ENCODE results near the gene NAPA. TPM values are rescaled to one million over a fixed set of nuclear protein-coding genes. Genes with fewer than 3 reads are reported as not detected.

The NAPA gene
- total RNA-seq, 1 experiment from 2014 or later, result 61.3 TPM

DNA sequence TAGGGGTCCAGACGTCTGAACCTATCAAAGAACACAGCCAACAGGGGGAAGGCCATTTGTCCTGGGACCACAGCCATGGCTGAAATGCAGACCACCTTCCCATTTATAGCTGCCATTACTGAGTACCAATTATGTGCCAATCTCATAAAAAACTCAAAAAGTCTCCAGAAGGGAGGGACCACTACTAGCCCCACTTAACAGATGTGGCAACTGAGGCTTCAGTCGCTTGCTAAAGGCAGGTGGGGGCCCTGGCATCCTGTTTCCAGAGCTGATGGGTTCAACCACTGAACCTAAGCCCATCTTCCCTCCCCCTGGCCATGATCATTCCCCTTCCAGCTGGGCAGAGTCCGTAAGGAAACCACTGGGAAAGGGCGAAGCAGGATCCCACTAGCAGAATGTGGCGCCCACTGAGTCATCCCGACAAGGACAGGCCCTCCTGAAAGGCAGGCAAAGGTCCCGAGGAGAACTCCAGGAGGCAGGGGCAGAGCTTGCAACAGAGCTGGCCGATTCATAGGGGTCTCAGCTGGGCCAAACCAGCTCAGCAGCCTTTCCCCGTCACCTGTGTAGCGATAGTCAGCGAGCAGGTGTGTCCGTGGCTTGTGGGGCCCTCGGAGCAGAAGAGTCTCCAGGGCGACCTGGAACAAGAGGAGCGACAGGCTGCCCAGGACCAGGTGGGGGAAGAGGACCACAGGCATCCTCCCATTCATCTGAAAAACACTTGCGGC, 14.3 kb upstream of the NAPA start (continued):
- TF ChIP-seq, protein P1, sequence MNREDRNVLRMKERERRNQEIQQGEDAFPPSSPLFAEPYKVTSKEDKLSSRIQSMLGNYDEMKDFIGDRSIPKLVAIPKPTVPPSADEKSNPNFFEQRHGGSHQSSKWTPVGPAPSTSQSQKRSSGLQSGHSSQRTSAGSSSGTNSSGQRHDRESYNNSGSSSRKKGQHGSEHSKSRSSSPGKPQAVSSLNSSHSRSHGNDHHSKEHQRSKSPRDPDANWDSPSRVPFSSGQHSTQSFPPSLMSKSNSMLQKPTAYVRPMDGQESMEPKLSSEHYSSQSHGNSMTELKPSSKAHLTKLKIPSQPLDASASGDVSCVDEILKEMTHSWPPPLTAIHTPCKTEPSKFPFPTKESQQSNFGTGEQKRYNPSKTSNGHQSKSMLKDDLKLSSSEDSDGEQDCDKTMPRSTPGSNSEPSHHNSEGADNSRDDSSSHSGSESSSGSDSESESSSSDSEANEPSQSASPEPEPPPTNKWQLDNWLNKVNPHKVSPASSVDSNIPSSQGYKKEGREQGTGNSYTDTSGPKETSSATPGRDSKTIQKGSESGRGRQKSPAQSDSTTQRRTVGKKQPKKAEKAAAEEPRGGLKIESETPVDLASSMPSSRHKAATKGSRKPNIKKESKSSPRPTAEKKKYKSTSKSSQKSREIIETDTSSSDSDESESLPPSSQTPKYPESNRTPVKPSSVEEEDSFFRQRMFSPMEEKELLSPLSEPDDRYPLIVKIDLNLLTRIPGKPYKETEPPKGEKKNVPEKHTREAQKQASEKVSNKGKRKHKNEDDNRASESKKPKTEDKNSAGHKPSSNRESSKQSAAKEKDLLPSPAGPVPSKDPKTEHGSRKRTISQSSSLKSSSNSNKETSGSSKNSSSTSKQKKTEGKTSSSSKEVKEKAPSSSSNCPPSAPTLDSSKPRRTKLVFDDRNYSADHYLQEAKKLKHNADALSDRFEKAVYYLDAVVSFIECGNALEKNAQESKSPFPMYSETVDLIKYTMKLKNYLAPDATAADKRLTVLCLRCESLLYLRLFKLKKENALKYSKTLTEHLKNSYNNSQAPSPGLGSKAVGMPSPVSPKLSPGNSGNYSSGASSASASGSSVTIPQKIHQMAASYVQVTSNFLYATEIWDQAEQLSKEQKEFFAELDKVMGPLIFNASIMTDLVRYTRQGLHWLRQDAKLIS (CRISPR knock-in tag; IDR thresholded peaks at IDR 0.05; ENCODE audit: borderline replicate concordance), result no peak
- no peak for TF ChIP-seq NFYB (CRISPR knock-in tag; conservative IDR thresholded peaks at IDR 0.05; ENCODE audit: low read depth)

DNA sequence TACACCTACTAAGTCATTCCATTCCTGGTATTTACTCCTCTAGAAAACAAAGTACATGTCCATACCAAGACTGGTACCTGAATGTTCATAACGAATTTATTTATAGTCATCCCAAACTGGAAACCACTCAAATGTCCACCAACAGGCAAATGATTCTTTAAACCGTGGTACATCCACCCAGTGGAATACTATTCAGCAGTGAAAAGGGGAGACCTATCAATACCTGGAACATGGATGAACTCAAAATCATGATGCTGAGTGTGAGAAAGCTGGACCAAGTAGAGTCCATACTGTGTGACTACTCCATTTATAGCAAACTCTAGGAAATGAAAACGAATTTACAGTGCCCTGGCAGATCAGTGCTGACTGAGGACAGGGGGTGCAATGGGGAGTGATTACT, 11.9 kb upstream of the NAPA start:
- ATAC-seq (no peak), DNase-seq (ENCODE audit: low spot score) (no peak)
- H3K27ac Mint-ChIP-seq, result no peak overlapping the region
- no peak overlapping the region for H3K4me3 Mint-ChIP-seq
- ChIA-PET CTCF (no interaction called here), POLR2A (no interaction called here)
- H3K9me3 Mint-ChIP-seq, result 0 out of 2 replicates have a peak, but pooled peaks cover 4% of the 10 kb centered on the region
- H3K4me1 Mint-ChIP-seq, result no peaks in the 10 kb centered on the region
- peaks cover 8% of the 10 kb centered on the region for H3K27me3 Mint-ChIP-seq (ENCODE audit: low read depth)
- TF ChIP-seq, protein P2, sequence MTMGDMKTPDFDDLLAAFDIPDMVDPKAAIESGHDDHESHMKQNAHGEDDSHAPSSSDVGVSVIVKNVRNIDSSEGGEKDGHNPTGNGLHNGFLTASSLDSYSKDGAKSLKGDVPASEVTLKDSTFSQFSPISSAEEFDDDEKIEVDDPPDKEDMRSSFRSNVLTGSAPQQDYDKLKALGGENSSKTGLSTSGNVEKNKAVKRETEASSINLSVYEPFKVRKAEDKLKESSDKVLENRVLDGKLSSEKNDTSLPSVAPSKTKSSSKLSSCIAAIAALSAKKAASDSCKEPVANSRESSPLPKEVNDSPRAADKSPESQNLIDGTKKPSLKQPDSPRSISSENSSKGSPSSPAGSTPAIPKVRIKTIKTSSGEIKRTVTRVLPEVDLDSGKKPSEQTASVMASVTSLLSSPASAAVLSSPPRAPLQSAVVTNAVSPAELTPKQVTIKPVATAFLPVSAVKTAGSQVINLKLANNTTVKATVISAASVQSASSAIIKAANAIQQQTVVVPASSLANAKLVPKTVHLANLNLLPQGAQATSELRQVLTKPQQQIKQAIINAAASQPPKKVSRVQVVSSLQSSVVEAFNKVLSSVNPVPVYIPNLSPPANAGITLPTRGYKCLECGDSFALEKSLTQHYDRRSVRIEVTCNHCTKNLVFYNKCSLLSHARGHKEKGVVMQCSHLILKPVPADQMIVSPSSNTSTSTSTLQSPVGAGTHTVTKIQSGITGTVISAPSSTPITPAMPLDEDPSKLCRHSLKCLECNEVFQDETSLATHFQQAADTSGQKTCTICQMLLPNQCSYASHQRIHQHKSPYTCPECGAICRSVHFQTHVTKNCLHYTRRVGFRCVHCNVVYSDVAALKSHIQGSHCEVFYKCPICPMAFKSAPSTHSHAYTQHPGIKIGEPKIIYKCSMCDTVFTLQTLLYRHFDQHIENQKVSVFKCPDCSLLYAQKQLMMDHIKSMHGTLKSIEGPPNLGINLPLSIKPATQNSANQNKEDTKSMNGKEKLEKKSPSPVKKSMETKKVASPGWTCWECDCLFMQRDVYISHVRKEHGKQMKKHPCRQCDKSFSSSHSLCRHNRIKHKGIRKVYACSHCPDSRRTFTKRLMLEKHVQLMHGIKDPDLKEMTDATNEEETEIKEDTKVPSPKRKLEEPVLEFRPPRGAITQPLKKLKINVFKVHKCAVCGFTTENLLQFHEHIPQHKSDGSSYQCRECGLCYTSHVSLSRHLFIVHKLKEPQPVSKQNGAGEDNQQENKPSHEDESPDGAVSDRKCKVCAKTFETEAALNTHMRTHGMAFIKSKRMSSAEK (CRISPR knock-in tag; IDR thresholded peaks at IDR 0.05; ENCODE audit: borderline replicate concordance), result no peak
- TF ChIP-seq, protein P3, sequence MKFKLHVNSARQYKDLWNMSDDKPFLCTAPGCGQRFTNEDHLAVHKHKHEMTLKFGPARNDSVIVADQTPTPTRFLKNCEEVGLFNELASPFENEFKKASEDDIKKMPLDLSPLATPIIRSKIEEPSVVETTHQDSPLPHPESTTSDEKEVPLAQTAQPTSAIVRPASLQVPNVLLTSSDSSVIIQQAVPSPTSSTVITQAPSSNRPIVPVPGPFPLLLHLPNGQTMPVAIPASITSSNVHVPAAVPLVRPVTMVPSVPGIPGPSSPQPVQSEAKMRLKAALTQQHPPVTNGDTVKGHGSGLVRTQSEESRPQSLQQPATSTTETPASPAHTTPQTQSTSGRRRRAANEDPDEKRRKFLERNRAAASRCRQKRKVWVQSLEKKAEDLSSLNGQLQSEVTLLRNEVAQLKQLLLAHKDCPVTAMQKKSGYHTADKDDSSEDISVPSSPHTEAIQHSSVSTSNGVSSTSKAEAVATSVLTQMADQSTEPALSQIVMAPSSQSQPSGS (CRISPR knock-in tag; IDR thresholded peaks at IDR 0.05; ENCODE audit: borderline replicate concordance, low read depth), result no peak
- TF ChIP-seq, protein P4, sequence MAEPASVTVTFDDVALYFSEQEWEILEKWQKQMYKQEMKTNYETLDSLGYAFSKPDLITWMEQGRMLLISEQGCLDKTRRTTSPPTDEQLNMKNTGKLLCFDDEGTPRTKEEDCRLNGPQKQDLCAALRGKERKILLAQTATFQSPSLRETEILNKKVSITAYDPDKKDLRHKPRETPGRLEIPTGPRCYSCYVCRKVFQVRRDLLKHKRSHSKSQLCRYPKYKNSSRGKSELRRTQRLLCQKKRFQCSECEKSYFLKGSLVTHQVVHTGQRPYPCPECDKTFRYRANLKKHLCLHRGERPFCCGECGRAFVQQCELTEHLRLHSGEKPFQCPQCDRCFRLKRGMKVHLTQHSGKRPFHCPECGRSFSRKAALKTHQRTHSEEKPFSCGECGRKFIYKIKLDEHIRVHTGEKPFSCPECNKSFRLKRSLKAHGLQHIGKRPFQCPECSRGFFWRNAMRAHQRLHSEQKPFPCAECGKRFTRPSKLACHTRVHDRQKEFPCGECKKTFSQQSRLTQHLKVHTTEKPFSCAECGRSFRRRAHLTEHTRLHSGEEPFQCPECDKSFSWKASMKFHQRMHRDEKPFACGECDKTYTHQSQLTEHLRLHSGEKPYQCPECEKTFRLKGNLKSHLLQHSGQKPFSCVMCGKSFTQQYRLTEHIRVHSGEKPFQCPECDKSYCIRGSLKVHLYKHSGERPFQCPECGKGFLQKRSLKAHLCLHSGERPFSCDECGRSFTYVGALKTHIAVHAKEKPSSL (CRISPR knock-in tag; conservative IDR thresholded peaks at IDR 0.05), result no peak
- TF ChIP-seq, protein P5, sequence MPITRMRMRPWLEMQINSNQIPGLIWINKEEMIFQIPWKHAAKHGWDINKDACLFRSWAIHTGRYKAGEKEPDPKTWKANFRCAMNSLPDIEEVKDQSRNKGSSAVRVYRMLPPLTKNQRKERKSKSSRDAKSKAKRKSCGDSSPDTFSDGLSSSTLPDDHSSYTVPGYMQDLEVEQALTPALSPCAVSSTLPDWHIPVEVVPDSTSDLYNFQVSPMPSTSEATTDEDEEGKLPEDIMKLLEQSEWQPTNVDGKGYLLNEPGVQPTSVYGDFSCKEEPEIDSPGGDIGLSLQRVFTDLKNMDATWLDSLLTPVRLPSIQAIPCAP (CRISPR knock-in tag; IDR thresholded peaks at IDR 0.05), result no peak
- no peak for TF ChIP-seq OVOL2 (CRISPR knock-in tag; IDR thresholded peaks at IDR 0.05; ENCODE audit: borderline replicate concordance)
- TF ChIP-seq, protein P6, sequence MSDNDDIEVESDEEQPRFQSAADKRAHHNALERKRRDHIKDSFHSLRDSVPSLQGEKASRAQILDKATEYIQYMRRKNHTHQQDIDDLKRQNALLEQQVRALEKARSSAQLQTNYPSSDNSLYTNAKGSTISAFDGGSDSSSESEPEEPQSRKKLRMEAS (CRISPR knock-in tag; IDR thresholded peaks at IDR 0.05), result no peak
- TF ChIP-seq, protein P7, sequence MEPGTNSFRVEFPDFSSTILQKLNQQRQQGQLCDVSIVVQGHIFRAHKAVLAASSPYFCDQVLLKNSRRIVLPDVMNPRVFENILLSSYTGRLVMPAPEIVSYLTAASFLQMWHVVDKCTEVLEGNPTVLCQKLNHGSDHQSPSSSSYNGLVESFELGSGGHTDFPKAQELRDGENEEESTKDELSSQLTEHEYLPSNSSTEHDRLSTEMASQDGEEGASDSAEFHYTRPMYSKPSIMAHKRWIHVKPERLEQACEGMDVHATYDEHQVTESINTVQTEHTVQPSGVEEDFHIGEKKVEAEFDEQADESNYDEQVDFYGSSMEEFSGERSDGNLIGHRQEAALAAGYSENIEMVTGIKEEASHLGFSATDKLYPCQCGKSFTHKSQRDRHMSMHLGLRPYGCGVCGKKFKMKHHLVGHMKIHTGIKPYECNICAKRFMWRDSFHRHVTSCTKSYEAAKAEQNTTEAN (CRISPR knock-in tag; IDR thresholded peaks at IDR 0.05), result no peak
- H3K36me3 Mint-ChIP-seq, result no peaks in the 10 kb centered on the region
